ENCODE data around the gene RGL3.
"Not testable (repeated sequence)": the region's sequence is repeated elsewhere in the genome, so short reads cannot be mapped to it uniquely, and the experiment has no call there.

RGL3 gene

GRCh38 chr19:11418549-11419506 is at the start of gene RGL3:
TSS of gene RGL3 (minus strand) at chr19:11419314. CDS start at chr19:11419278, 36 bp downstream.
- peak; percentile 18 for DNase-seq

DNA sequence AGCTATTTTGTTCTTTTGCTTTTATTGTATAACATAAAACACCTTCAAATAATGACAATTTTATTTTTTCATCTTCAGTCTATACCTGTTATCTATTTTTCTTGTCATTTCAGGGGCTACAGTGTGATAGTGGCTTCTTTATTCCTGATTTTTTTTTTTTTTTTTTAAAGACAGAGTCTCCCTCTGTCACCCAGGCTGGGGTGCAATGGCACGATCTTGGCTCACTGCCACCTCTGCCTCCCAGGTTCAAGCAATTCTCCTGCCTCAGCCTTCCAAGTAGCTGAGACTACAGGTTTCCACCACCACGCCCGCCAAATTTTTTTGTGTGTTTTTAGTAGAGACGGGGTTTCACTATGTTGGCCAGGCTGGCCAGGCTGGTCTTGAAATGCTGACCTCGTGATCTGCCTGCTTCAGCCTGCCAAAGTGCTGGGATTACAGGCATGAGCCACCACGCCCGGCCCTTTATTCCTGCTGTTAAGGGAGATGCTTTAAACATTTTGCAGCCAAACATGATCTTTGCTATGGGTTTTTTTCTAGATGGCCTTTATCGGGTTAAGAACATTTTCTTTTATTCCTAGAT is 49.2 kb upstream of the RGL3 start:
- DNase-seq: not testable (repeated sequence)

DNA sequence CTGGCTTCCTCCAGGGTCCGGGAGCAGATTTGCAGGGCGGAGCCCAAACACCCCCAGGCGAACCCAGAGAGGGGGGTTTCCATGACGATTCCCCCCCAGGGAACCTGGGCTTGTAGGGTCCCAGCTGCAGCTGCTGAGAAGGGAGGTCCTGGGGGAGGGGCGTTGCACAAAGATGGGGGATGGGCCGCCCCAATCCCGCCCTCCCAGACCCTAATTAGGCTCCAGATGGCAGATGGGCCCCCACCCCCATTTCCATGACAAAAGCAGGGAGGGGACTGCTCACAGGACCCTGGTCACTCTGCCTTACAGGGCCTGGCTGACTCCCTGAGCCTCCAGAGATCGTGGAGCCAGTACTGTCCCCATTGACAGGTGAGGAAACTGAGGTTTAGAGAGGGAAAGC is 46.5 kb upstream of the RGL3 start:
- DNase-seq: no peak

- no peak for DNase-seq
Measured at GRCh38 chr19:11464333-11465265, 45.5 kb upstream of the RGL3 start.

DNA sequence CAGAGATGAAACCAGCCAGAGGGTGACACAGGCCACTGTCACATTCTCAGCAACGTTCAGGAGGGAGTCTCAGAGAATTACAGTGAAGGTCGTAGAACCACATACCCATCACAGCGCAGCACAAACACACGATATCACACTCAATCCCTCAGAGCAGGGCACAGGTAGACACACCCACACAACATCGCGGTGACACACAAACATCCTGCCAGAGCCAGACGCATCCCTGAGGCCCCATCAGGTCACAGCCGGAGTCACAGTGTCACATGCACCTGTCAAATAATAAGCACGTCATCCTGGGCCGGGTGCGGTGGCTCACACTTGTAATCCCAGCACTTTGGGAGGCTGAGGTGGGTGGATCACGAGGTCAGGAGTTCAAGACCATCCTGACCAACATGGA is 44.3 kb upstream of the RGL3 start:
- DNase-seq: no peak

DNA sequence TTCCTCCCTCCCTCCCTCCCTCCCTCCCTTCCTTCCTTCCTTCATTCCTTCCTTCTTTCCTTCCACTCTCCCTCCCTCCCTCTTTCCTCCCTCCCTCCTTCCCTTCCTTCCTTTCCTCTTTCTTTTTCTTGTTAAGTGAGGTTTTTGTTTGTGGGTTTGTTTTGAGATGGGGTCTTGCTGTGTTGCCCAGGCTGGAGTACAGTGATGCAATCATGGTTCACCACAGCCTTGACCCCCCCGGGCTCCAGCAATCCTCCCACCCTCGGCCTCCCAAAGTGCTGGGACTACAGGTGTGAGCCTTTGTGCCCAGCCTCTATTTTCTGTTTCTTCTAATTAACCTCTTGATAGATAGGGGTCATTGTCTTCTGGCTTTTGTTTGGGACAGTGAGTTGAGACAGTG is 42.3 kb upstream of the RGL3 start:
- no peak for DNase-seq

DNA sequence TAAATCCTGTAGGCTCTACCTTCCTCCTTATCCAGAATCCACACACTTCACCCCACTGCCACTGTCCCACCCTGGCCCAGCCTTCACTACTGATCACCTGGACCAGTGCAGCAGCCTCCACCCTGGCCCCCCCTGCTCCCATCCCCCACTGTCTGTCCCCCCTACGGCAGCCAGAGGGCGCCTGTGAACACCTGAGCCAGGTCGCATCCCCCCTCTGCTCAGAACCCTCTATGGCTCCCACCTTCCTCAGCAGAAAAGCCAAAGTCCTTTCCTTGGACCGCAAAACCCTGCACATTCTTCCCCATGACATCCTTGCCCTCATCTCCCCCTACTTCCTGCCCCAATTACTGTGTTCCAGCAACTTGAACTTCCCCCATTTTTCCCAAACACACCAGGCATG is 41.1 kb upstream of the RGL3 start:
- DNase-seq: no peak

DNA sequence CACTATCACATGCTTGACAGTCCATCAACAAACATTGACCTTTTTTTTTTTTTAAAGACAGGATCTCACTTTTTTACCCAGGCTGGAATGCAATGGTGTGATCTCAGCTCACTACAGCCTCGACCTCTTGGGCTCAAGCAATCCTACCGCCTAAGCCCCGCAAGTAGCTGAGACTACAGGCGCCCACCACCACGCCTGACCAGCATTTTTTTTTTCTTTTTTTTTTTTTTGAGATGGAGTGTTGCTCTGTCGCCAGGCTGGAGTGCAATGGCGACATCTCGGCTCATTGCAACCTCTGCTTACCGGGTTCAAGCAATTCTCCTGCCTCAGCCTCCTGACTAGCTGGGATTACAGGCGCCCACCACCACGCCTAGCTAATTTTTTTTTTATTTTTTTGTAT is 39.8 kb upstream of the RGL3 start:
- not testable (repeated sequence) for DNase-seq

DNA sequence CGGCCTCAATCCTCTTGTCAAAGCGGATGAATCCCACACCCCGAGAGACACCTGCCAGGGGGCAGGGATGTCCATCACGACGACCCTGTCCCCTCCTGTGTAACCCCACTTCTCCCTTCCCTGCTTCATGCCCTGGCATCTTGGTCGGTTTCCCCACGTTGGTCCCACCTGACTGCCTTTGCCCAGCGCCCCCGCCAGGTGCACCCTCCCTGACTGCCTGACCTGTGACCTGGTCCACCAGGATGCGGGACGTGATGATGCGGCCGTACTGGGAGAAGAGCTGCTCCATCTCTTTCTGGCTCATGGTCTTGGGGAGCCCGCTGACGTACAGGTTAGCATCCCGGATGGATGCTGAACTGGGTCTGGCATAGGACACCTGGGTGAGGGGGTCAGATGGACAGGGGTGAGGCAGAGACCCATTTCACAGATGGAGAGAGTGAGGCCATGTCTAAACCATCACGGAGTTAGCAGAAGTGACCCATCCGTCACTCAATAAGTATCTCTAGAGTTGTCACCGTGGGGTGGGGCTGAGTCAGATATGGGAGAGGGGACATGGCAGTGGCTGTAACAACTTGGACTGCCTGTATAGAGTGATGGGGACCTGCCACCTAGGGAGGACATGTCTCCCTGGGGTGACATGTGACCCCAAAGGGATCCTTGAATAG is 39.3 kb upstream of the RGL3 start:
- DNase-seq: no peak

DNA sequence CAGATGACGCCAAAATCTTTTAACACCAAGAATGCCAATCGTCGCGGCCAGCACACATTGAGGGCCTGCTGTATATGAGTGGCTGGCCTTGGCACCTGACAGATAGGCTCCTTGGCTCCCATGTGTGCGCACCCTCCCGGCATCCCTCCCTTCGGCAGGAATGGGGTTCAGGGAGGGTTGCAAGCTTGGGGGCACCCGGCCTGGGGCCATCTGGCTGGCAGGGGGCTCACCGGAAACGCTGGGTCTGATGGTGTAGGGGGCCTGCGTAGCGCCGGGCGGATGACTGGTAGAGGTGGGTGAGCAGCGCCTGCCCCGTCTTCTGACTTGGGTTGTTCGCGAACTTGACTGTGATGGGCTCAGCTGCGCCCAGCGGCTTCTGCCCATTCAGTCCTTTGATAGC is 38.7 kb upstream of the RGL3 start:
- no peak for DNase-seq

DNA sequence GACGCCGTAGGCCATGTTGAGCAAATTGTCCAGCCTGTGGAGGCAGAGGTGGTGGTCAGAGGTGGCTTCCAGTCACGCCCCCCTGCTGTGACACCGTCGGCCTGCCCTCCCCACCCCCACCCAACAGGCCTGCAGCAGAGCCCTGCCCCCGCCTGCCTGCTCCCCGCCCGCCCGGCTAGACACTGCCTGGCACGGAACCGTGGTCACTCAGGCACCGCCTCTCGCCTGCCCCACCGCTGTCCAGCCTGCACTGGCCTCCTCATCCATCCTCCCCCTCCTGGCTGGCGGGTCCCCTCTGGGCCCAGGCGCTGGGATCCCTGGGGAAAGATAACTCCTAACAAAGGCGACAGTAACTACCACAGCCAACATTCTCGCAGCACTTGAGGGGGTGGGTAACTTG is 38.0 kb upstream of the RGL3 start:
- DNase-seq: no peak

- no peak for DNase-seq
Measured at GRCh38 chr19:11456659-11457058, 37.5 kb upstream of the RGL3 start.

DNA sequence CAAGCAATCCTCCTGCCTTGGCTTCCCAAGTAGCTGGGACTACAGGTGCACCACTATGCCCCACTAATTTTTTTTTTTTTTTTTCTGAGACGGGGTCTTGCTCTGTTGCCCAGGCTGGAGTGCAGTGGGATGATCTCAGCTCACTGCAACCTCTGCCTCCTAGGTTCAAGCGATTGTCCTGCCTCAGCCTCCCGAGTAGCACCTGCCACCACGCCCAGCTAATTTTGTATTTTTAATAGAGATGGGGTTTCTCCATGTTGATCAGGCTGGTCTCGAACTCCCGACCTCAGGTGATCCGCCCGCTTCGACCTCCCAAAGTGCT is 36.1 kb upstream of the RGL3 start:
- DNase-seq: not testable (repeated sequence)

- DNase-seq: no peak
Measured at GRCh38 chr19:11453468-11454341, 34.6 kb upstream of the RGL3 start.

- DNase-seq: no peak
Measured at GRCh38 chr19:11452620-11453310, 33.7 kb upstream of the RGL3 start.

DNA sequence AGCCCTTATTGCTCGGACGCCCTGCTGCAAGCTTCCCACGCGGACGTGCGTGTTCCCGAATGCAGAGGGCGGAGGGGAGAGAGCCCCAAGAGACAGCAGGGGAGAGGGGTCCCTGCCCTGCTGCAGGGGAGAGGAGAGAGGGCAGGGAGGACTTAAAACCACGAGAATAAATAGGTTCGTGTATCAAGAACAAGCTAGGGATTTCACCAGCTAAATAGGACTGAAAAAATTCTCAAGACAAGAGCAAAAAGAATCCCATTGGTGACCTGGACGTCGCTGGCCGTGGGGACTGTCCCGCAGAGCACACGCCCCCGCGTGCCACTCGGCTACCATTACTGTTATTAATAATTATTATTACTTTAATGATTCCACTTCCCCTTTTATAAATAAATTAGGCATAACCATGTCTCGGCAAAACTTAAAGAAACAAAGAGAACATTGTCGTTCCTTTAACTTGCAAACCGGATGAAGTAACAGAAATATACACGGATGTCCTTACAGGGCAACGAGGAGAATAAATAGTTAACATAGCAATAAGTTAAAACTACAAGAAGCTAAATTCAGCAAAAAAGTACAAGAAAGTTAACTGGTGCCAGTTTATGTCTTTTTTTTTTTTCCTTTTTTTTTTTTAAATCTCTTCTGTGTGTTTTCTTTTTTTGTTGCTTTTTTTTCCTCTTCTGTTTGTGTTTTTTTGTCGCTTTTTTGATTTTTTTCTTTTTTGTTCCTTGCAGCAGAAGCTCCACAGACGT is 32.9 kb upstream of the RGL3 start:
- no peak for DNase-seq

DNA sequence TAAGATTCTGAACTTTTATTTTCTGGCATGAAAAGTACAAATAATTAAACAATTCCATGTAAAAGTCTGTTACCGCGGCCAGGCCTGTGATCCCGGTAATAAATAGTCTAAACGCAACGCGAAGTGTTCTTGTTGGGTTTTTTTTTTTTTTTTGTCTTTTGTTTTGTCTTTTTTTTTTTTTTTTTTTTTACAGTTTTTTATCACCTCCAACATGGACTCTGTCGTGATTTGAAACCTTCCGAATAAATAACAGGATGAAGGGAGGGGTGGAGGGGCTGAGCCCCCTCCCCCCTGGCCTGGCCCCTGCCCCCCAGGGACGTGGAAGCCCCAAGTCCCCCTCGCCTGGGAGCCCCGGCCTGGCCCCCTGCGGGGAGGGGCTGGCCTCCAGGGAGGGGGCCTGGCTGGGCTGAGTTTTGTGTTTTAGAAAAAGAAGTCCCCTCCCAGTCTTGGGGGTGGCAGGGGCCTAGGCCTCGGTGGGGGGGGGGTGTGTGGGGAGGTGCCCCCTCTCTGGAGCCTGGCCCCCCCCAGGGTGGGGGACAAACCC is 32.3 kb upstream of the RGL3 start:
- no peak for DNase-seq

- DNase-seq: no peak
Measured at GRCh38 chr19:11450570-11451326, 31.6 kb upstream of the RGL3 start.

DNA sequence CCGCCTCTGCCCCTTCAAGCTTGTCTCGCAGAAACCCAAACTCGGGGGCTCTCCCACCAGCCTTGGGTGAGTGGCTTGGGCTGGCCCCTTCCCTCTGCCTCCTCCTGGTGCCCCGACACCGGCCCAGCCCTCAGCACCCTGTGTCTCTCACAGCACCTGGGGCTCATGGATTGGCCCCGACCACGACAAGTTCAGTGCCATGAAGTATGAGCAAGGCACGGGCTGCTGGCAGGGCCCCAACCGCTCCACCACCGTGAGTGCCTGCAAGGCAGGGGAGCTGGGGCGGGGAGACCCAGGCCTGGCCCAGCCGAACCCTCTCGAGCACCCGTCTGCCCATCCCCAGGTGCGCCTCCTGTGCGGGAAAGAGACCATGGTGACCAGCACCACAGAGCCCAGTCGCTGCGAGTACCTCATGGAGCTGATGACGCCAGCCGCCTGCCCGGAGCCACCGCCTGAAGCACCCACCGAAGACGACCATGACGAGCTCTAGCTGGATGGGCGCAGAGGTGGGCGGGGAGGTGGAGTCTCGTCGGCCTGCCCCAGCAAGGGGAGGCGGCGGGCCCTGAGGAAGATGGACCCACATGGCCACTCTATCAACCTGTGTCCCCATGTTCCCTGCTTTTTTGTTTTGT is 29.9 kb upstream of the RGL3 start:
- no peak for DNase-seq

Measured in CD4-positive, alpha-beta T cell treated with Interferon gamma for 1 hour (primary cell).